Stimulated activated CD4-positive, alpha-beta T cell treated with anti-CD3 and anti-CD28 coated beads, Interleukin-2, amount 100 ng/mL, for 4 hours (primary cell): ENCODE data around the gene SLC5A4.
"Not testable (repeated sequence)": the region's sequence is repeated elsewhere in the genome, so short reads cannot be mapped to it uniquely, and the experiment has no call there.

ENCODE experiments used
- DNase-seq: peaks from one replicate; pipeline ENCODE4 v3.0.0-alpha.2; 2020; ENCODE audit warnings: low read depth

Gene SLC5A4

GRCh38 chr22:32199961-32200360 is 55.2 kb downstream of the SLC5A4 start:
- no peak for DNase-seq

DNA sequence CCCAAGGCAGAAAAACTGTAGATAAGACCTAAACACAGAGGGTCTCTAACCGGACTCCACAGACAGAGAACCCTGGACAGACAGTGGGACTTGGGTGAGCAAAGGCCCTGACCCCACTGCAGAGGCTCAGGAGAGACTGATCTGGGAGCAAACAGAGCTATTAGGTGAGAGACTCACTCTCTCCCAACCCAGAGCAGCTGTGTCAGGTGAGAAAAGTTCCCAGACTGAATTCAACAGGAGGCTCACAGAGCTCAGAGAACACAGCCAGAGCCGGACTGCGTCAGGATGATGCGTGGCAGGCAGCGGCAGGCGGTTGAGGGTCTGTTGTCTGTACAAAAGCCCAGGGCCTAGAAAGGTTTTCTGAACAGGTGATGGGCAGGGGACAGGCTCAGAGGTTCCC is 55.8 kb downstream of the SLC5A4 start:
- DNase-seq = no peak

DNA sequence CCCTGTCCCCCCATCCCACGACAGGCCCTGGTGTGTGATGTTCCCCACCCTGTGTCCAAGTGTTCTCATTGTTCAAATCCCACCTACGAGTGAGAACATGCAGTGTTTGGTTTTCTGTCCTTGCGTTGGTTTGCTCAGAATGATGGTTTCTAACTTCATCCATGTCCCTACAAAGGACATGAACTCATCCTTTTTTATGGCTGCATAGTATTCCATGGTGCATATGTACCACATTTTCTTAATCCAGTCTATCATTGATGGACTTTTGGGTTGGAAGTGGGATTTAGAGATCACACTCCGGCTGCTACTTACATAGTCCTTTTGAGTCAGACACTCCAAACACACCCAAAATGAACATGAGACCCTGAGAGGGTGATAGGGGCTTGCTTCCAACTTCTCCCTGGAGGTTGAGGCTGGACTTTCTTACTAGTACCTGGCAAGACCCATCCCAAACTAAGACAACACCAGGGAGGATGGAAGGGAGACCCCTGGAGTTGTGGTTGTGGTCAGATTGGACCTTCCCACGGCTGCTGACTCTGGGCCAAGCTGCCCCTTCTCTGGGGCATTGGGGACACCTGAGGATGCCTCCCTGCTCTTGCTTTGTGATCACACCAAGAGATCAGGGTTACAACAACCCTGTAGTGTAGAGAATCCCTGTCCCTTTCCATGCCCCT is 57.5 kb downstream of the SLC5A4 start:
- DNase-seq = not testable (repeated sequence)

GRCh38 chr22:32195900-32196299 is 59.2 kb downstream of the SLC5A4 start:
- not testable (repeated sequence) for DNase-seq

GRCh38 chr22:32193346-32193745 is 61.8 kb downstream of the SLC5A4 start:
- DNase-seq = not testable (repeated sequence)

GRCh38 chr22:32191021-32191420 is 64.1 kb downstream of the SLC5A4 start:
- not testable (repeated sequence) for DNase-seq

GRCh38 chr22:32185821-32186220 is 69.3 kb downstream of the SLC5A4 start:
- DNase-seq = no peak

- no peak for DNase-seq
Measured at GRCh38 chr22:32183625-32184024, 71.5 kb downstream of the SLC5A4 start.

DNA sequence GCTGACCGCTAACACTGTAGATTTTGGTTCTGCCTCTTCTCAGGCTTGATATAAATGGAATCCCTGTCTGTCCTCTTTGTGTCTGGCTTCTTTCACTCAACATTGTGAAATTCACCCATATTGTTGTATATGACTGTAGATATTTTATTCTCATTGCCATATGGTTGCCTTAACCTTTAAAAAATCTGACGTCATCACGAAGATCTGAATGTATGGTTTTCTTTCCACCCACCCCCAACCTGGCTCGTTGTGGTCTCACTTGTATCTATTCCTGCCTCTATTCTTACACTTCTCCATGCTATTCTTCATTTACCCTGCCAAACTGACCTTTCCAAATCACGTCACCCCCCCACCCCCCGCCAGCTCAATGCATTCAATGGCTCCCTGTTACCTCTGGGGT is 74.1 kb downstream of the SLC5A4 start:
- DNase-seq = no peak

DNA sequence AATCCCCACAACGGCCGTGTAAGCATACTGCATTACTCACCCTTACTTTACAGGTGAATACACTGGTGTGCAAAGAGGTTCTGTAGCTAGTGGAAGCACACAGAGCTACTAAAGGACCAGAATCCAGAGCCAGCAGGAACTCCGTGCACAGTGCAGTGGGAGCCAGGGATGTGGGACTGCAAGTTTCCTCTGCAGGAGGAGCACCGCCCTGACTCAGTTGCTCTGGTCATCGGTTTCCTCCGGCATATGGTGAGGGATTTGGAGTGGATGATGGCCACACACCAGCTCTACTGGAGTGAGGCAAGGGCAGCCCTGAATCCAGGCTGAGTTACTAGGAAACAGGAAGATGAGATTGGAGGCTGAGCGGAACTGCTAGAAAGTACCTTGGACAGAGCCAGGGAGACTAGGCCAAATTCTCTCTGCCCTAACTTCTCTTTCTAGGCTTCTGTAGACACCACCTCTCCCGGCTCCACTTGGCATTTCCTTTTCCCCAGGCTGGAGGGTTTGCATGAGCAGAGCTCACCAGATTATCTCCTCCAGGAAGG is 77.9 kb downstream of the SLC5A4 start:
- no peak for DNase-seq

GRCh38 chr22:32175683-32176644 is 79.2 kb downstream of the SLC5A4 start:
- DNase-seq = no peak

DNA sequence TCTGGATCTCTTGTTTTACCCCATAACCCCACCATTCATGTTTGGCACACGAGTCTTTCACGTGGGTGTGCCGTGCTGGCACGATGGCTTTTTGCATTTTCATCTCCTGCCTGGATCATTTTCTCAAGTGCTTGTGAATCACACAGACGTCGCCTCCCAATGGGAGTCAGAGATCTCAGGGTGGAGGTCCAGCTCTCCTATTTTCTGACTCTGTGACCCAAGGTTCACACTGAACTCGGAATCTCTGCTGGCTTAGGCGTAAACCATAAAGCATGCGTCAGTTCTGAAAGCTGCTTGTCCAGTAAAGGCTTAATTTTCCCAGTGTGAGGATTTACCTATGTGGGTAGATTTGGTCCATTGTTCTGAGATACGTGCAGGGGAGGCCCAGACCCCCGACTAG is 80.0 kb downstream of the SLC5A4 start:
- no peak for DNase-seq
